Measurements from ENCODE around the gene CR1L. TPM values are rescaled to one million over a fixed set of nuclear protein-coding genes. Genes with fewer than 3 reads are reported as not detected.
"Not testable (repeated sequence)": the region's sequence is repeated elsewhere in the genome, so short reads cannot be mapped to it uniquely, and the experiment has no call there.

Gene CR1L
- total RNA-seq, 1 experiment from 2014 or later, result not detected

- no peaks in the 10 kb centered on the region for H3K9me3 ChIP-seq (ENCODE audit: low read length)
- H3K4me2 ChIP-seq (ENCODE audit: low read depth, low read length, poor library complexity, severe bottlenecking), result peak overlapping the region; percentile 83
- H3K4me1 ChIP-seq (ENCODE audit: low read length), result peaks cover 42% of the 10 kb centered on the region
- H3K9me2 ChIP-seq (replicated peaks; ENCODE audit: insufficient read depth, low read length), result no peaks in the 10 kb centered on the region
- no peak overlapping the region for H3K9ac ChIP-seq (ENCODE audit: low read length)
- H3K36me3 ChIP-seq (ENCODE audit: insufficient read depth, low read length), result no peaks in the 10 kb centered on the region
- peak; percentile 57 for DNase-seq
- H3K27ac ChIP-seq (ENCODE audit: low read length), result peak overlapping the region; percentile 67
- H3K4me3 ChIP-seq (ENCODE audit: low read length), result peak overlapping the region; percentile 33; the same call in 1 of the 2 replicates
- no peak overlapping the region for H2AFZ ChIP-seq (ENCODE audit: low read length)
- H3K27me3 ChIP-seq (ENCODE audit: low read length), result no peaks in the 10 kb centered on the region
- peaks cover 10% of the 10 kb centered on the region for H3K79me2 ChIP-seq (ENCODE audit: low read length)
- no peaks in the 10 kb centered on the region for H4K20me1 ChIP-seq (ENCODE audit: insufficient read depth, low read depth, low read length)
Observed at GRCh38 chr1:207747627-207748492, 102.9 kb downstream of the CR1L start.

DNA sequence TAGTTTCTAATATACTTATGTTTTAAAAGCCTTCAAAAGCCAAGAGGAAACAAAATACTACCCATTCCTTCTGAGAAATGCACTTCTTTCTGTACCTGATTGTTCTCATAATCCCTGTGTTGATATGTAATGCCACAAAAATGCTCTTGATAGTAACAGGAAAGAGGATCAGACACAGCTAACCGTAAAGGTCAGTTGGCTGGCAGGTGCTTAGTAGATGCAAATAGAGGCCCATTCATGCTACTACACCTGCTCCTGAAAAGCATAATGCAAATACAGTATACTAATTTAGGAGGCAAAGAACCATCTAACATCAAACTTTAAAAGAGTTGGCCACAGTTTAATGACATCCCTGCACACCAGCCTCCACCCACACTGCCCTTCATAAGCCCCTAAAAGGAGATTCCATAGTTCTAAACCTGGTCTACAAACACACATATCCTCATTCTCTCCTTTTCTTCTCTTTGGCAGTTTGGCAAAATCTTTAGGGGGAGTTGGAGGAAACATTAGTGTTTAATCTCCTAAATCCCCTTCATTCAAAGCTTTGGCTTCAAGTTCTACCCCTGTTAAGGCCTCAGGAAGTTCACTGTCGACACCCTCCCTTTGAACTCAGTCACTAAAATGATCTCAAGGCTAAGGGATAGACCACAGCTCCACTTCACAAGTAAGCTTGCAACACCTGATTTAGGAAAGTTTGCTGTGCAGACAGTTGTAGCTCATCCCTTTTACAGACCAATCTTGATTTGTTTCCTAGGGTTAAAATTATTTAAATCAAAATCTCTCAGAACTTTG, 104.0 kb downstream of the CR1L start:
- peak overlapping the region; percentile 83 for H3K4me2 ChIP-seq (ENCODE audit: low read depth, low read length, poor library complexity, severe bottlenecking)
- peaks cover 3% of the 10 kb centered on the region; the same call in 1 of the 2 replicates for H4K20me1 ChIP-seq (ENCODE audit: insufficient read depth, low read depth, low read length)
- peaks cover 51% of the 10 kb centered on the region for H3K4me1 ChIP-seq (ENCODE audit: low read length)
- peak overlapping the region; percentile 33; the same call in 1 of the 2 replicates for H3K4me3 ChIP-seq (ENCODE audit: low read length)
- peak overlapping the region; percentile 67 for H3K27ac ChIP-seq (ENCODE audit: low read length)
- peaks cover 21% of the 10 kb centered on the region for H3K79me2 ChIP-seq (ENCODE audit: low read length)
- H2AFZ ChIP-seq (ENCODE audit: low read length), result no peak overlapping the region
- H3K27me3 ChIP-seq (ENCODE audit: low read length), result no peaks in the 10 kb centered on the region
- DNase-seq, result peak; percentile 76
- H3K9me2 ChIP-seq (replicated peaks; ENCODE audit: insufficient read depth, low read length), result no peaks in the 10 kb centered on the region
- no peaks in the 10 kb centered on the region for H3K9me3 ChIP-seq (ENCODE audit: low read length)
- no peaks in the 10 kb centered on the region for H3K36me3 ChIP-seq (ENCODE audit: insufficient read depth, low read length)
- H3K9ac ChIP-seq (ENCODE audit: low read length), result 0 out of 2 replicates have a peak overlapping the region, but pooled peaks have one; percentile 10

GRCh38 chr1:207750631-207751305, 105.8 kb downstream of the CR1L start:
- Histone ChIP-seq H3K79me2 (ENCODE audit: low read length) (peaks cover 39% of the 10 kb centered on the region), H3K4me1 (ENCODE audit: low read length) (peaks cover 70% of the 10 kb centered on the region), H3K9ac (ENCODE audit: low read length) (peak overlapping the region; percentile 89)

GRCh38 chr1:207751463-207751789, 106.5 kb downstream of the CR1L start:
- Histone ChIP-seq H3K4me2 (ENCODE audit: low read depth, low read length, poor library complexity, severe bottlenecking) (peak overlapping the region; percentile 83), H3K79me2 (ENCODE audit: low read length) (peaks cover 46% of the 10 kb centered on the region), H3K9ac (ENCODE audit: low read length) (peak overlapping the region; percentile 89), H3K4me3 (ENCODE audit: low read length) (peak overlapping the region; percentile 92), H3K4me1 (ENCODE audit: low read length) (peaks cover 72% of the 10 kb centered on the region)
- H2AFZ ChIP-seq (ENCODE audit: low read length); H3K9me2 ChIP-seq (replicated peaks; ENCODE audit: insufficient read depth, low read length); H3K9me3 ChIP-seq (ENCODE audit: low read length); DNase-seq; H3K27me3 ChIP-seq (ENCODE audit: low read length); H4K20me1 ChIP-seq (ENCODE audit: insufficient read depth, low read depth, low read length); H3K27ac ChIP-seq (ENCODE audit: low read length); H3K36me3 ChIP-seq (ENCODE audit: insufficient read depth, low read length): not testable (repeated sequence)

More at GRCh38 chr1:207750631-207751305, 105.8 kb downstream of the CR1L start:
- no peak overlapping the region for H3K27ac ChIP-seq (ENCODE audit: low read length)
- no peaks in the 10 kb centered on the region for H3K27me3 ChIP-seq (ENCODE audit: low read length)
- no peaks in the 10 kb centered on the region for H3K9me2 ChIP-seq (replicated peaks; ENCODE audit: insufficient read depth, low read length)
- H3K36me3 ChIP-seq (ENCODE audit: insufficient read depth, low read length), result no peaks in the 10 kb centered on the region
- H4K20me1 ChIP-seq (ENCODE audit: insufficient read depth, low read depth, low read length), result peaks cover 9% of the 10 kb centered on the region; the same call in 1 of the 2 replicates
- no peaks in the 10 kb centered on the region for H3K9me3 ChIP-seq (ENCODE audit: low read length)
- H3K4me3 ChIP-seq (ENCODE audit: low read length), result peak overlapping the region; percentile 92
- H3K4me2 ChIP-seq (ENCODE audit: low read depth, low read length, poor library complexity, severe bottlenecking), result peak overlapping the region; percentile 83
- no peak for DNase-seq
- no peak overlapping the region for H2AFZ ChIP-seq (ENCODE audit: low read length)

DNA sequence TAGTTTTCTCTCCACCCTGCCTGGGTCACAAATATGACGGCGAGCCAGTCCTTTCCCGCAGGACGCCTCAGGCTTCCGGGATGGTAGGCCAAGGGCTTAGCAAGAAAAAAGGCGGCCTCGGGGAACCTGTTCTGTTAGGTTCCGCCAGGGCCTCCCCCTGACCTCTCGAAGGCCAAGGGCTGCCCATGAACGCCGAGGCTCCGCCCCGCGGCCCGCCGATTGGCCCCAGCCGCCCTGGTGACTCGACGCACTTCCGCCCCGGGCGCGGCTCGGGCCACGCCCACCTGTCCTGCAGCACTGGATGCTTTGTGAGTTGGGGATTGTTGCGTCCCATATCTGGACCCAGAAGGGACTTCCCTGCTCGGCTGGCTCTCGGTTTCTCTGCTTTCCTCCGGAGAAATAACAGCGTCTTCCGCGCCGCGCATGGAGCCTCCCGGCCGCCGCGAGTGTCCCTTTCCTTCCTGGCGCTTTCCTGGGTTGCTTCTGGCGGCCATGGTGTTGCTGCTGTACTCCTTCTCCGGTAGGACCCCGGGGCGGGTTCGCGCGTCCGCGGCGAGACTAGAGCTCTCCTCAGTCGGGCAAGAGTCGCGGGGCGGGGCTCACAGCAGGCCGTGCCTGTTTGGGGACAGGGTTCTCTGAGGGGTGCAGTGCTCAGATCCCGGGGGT, 107.0 kb downstream of the CR1L start, which contains the start of gene CD46:
Gene CD46, plus strand, starts transcription at position 265 of the 666 bp plus-strand sequence. Its CDS starts 159 bp downstream, at position 424.
- no peaks in the 10 kb centered on the region for H3K27me3 ChIP-seq (ENCODE audit: low read length)
- H2AFZ ChIP-seq (ENCODE audit: low read length), result peak within 1 kb of the TSS; percentile 67
- H3K4me2 ChIP-seq (ENCODE audit: low read depth, low read length, poor library complexity, severe bottlenecking), result peak within 1 kb of the TSS; percentile 83
- peak within 1 kb of the TSS; percentile 89 for H3K9ac ChIP-seq (ENCODE audit: low read length)
- H3K9me2 ChIP-seq (replicated peaks; ENCODE audit: insufficient read depth, low read length), result no peaks in the 10 kb centered on the region
- peaks cover 51% of the 10 kb centered on the region for H3K79me2 ChIP-seq (ENCODE audit: low read length)
- DNase-seq, result peak; percentile 96
- H3K9me3 ChIP-seq (ENCODE audit: low read length), result no peaks in the 10 kb centered on the region
- peaks cover under 1% of the 10 kb centered on the region; the same call in 1 of the 2 replicates for H3K36me3 ChIP-seq (ENCODE audit: insufficient read depth, low read length)
- H3K4me1 ChIP-seq (ENCODE audit: low read length), result peaks cover 72% of the 10 kb centered on the region
- peaks cover 9% of the 10 kb centered on the region; the same call in 1 of the 2 replicates for H4K20me1 ChIP-seq (ENCODE audit: insufficient read depth, low read depth, low read length)
- H3K27ac ChIP-seq (ENCODE audit: low read length), result peak within 1 kb of the TSS; percentile 65
- H3K4me3 ChIP-seq (ENCODE audit: low read length), result peak within 1 kb of the TSS; percentile 92

GRCh38 chr1:207752456-207752998, 107.6 kb downstream of the CR1L start:
- Histone ChIP-seq H3K9ac (ENCODE audit: low read length) (peak overlapping the region; percentile 89), H3K27me3 (ENCODE audit: low read length) (no peaks in the 10 kb centered on the region), H3K4me2 (ENCODE audit: low read depth, low read length, poor library complexity, severe bottlenecking) (peak overlapping the region; percentile 83), H4K20me1 (ENCODE audit: insufficient read depth, low read depth, low read length) (peaks cover 9% of the 10 kb centered on the region; the same call in 1 of the 2 replicates), H3K4me1 (ENCODE audit: low read length) (peaks cover 72% of the 10 kb centered on the region), H3K79me2 (ENCODE audit: low read length) (peaks cover 57% of the 10 kb centered on the region), H2AFZ (ENCODE audit: low read length) (peak overlapping the region; percentile 67), H3K36me3 (ENCODE audit: insufficient read depth, low read length) (peaks cover 6% of the 10 kb centered on the region; the same call in 1 of the 2 replicates), H3K27ac (ENCODE audit: low read length) (peak overlapping the region; percentile 65), H3K9me2 (replicated peaks; ENCODE audit: insufficient read depth, low read length) (no peaks in the 10 kb centered on the region), H3K9me3 (ENCODE audit: low read length) (no peaks in the 10 kb centered on the region), H3K4me3 (ENCODE audit: low read length) (peak overlapping the region; percentile 92)
- peak; percentile 58 for DNase-seq

- Histone ChIP-seq H3K79me2 (ENCODE audit: low read length) (peaks cover 68% of the 10 kb centered on the region), H3K4me1 (ENCODE audit: low read length) (peaks cover 62% of the 10 kb centered on the region), H3K27me3 (ENCODE audit: low read length) (no peaks in the 10 kb centered on the region), H3K27ac (ENCODE audit: low read length) (no peak overlapping the region), H2AFZ (ENCODE audit: low read length) (no peak overlapping the region), H3K4me2 (ENCODE audit: low read depth, low read length, poor library complexity, severe bottlenecking) (peak overlapping the region; percentile 83), H3K4me3 (ENCODE audit: low read length) (peak overlapping the region; percentile 92), H3K9me2 (replicated peaks; ENCODE audit: insufficient read depth, low read length) (no peaks in the 10 kb centered on the region), H3K9ac (ENCODE audit: low read length) (peak overlapping the region; percentile 89), H3K9me3 (ENCODE audit: low read length) (no peaks in the 10 kb centered on the region), H3K36me3 (ENCODE audit: insufficient read depth, low read length) (peaks cover 17% of the 10 kb centered on the region; the same call in 1 of the 2 replicates), H4K20me1 (ENCODE audit: insufficient read depth, low read depth, low read length) (peaks cover 9% of the 10 kb centered on the region; the same call in 1 of the 2 replicates)
- no peak for DNase-seq
Observed at GRCh38 chr1:207753611-207754010, 108.7 kb downstream of the CR1L start.
